ENCODE data around the gene KLHL36.
"Not testable (repeated sequence)": the region's sequence is repeated elsewhere in the genome, so short reads cannot be mapped to it uniquely, and the experiment has no call there.

The KLHL36 gene

DNA sequence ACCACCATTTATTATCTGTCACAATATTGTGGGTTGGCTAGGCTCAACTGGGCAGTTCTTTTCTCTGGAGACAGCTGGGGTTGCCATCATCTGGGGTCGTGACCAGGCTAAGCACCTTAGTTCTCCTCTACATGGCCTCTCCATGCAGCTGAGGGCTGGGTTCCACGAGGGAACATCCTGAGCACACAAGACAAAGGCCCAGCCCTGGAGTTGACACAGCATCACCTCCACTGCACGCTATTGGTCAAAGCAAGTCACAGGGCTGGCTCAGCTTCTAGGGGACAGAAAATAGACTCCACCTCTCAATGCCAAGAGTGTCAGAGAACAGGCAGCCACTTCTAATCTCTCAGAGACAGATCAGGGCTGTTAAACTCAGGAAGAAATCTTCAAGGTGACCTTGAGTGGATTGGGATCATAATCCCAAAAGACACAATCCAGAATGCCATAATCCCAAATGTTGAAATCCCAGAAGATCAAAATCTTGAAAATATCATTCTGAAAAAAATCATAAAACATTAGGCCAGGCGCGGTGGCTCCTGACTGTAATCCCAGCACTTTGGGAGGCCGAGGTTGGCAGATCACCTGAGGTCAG, 38.5 kb downstream of the KLHL36 start:
- H3K4me3 ChIP-seq (ENCODE audit: low read depth, low read length) = no peak overlapping the region
- TF ChIP-seq, protein P1, sequence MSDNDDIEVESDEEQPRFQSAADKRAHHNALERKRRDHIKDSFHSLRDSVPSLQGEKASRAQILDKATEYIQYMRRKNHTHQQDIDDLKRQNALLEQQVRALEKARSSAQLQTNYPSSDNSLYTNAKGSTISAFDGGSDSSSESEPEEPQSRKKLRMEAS (IDR thresholded peaks at IDR 0.05; ENCODE audit: low read depth, low read length) = 0 out of 2 replicates have a peak, but pooled peaks have one; percentile 3
- no peak for TF ChIP-seq POLR2A (IDR thresholded peaks at IDR 0.05; ENCODE audit: extremely low read depth, insufficient read length)
- peak; percentile 28 for DNase-seq (ENCODE audit: low read depth)

DNA sequence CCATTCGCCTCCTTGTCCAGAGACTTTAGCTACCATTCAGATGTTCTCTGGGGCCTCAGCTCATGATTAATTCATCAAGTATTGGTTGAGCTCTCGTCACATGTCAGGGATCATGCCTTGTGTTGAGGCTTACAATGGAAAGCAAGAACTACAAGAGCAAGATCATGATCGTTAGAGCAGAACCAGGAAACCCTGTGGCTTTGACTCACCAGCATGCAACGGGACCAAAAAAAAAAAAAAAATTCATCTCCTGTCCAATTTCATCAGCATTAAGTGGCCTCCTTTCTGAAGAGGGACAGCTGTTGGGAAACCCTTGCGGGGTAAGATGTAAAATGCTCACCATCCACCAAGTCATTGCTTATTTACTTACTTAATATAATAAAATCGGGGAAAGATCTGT, 39.4 kb downstream of the KLHL36 start:
- no peak overlapping the region for H3K4me3 ChIP-seq (ENCODE audit: low read depth, low read length)
- peak; percentile 68 for DNase-seq (ENCODE audit: low read depth)
- TF ChIP-seq, protein P1 (IDR thresholded peaks at IDR 0.05; ENCODE audit: low read depth, low read length) = 0 out of 2 replicates have a peak, but pooled peaks have one; percentile 31
- no peak for TF ChIP-seq POLR2A (IDR thresholded peaks at IDR 0.05; ENCODE audit: extremely low read depth, insufficient read length)

DNA sequence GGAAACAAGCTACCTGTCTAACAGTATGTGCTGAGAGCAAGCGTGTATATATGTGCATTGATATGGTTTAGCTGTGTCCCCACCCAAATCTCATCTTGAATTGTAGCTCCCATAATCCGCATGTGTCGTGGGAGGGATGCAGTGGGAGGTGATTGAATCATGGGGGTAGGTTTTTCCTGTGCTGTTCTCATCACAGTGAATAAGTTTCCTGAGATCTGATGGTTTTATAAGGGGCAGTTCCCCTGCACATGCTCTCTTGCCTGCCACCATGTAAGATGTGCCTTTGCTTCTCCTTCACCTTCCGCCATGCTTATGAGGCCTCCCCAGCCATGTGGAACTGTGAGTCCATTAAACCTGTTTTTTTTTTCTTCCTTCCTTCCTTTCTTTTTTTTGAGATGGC, 39.9 kb downstream of the KLHL36 start:
- DNase-seq (ENCODE audit: low read depth); H3K4me3 ChIP-seq (ENCODE audit: low read depth, low read length): not testable (repeated sequence)

DNA sequence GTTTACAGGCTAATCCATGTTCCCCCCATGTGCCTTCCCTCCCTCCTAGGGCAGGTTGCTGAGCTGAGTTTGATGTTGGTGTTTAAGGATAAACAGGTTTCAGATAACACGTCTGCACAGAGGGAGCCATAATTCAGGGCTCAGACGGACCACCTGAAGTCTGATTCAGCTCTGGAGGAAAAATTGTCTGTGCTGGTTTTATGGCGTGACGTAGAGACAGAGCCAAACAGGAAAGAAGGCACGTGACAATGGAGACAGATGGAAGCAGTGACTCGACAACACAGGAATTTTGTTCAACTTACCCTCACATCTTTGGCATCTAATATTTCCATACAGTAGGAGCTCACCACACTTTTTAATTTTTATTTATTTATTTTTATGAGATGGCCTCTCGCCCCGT, 40.8 kb downstream of the KLHL36 start:
- TF ChIP-seq, protein P2, sequence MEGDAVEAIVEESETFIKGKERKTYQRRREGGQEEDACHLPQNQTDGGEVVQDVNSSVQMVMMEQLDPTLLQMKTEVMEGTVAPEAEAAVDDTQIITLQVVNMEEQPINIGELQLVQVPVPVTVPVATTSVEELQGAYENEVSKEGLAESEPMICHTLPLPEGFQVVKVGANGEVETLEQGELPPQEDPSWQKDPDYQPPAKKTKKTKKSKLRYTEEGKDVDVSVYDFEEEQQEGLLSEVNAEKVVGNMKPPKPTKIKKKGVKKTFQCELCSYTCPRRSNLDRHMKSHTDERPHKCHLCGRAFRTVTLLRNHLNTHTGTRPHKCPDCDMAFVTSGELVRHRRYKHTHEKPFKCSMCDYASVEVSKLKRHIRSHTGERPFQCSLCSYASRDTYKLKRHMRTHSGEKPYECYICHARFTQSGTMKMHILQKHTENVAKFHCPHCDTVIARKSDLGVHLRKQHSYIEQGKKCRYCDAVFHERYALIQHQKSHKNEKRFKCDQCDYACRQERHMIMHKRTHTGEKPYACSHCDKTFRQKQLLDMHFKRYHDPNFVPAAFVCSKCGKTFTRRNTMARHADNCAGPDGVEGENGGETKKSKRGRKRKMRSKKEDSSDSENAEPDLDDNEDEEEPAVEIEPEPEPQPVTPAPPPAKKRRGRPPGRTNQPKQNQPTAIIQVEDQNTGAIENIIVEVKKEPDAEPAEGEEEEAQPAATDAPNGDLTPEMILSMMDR (IDR thresholded peaks at IDR 0.05; ENCODE audit: low read depth, low read length) = no peak
- TF ChIP-seq, protein P1 (IDR thresholded peaks at IDR 0.05; ENCODE audit: low read depth, low read length) = no peak
- no peak for TF ChIP-seq MYC (IDR thresholded peaks at IDR 0.05; ENCODE audit: low read depth, low read length)
- TF ChIP-seq POLR2A (IDR thresholded peaks at IDR 0.05; ENCODE audit: extremely low read depth, insufficient read length) = no peak
- DNase-seq (ENCODE audit: low read depth) = no peak
- H3K4me3 ChIP-seq (ENCODE audit: low read depth, low read length) = no peak overlapping the region

DNA sequence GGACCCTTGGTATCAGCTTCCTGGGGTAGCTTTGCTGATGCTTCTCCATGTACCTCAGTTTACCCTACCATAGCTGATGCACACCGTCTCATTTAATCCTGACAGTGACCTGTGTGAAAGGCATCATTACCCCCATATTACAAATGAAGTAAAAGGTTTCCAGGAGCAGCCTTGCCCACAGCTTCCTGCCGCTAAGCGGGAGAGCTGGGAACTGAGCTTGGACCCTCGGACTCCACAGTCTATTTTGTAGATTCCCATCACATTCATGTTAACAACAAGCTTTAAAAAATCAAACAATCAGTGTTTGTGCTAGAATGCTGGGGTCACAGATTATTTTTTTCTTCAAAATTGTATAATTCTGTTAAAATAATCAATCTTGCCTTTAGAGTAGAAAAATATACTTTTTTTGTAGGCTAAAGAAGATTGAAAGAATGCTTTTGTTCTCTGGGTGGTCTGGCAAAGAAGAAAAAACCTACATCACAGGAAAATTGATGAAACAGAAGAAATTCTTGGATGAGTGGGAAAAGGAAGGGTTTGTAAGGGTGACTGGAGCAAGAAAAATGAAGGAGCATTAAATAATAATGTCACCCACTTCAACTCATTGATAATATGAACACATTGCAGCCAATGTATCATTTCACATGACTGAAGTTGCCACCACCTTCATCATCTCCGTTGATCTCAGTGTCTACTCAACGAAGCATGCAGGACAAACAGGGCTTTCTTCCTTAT, 41.9 kb downstream of the KLHL36 start:
- TF ChIP-seq, protein P1 (IDR thresholded peaks at IDR 0.05; ENCODE audit: low read depth, low read length) = no peak
- TF ChIP-seq POLR2A (IDR thresholded peaks at IDR 0.05; ENCODE audit: extremely low read depth, insufficient read length) (no peak), MYC (IDR thresholded peaks at IDR 0.05; ENCODE audit: low read depth, low read length) (no peak)
- TF ChIP-seq, protein P2 (IDR thresholded peaks at IDR 0.05; ENCODE audit: low read depth, low read length) = no peak
- DNase-seq (ENCODE audit: low read depth) = no peak
- no peak overlapping the region for H3K4me3 ChIP-seq (ENCODE audit: low read depth, low read length)

DNA sequence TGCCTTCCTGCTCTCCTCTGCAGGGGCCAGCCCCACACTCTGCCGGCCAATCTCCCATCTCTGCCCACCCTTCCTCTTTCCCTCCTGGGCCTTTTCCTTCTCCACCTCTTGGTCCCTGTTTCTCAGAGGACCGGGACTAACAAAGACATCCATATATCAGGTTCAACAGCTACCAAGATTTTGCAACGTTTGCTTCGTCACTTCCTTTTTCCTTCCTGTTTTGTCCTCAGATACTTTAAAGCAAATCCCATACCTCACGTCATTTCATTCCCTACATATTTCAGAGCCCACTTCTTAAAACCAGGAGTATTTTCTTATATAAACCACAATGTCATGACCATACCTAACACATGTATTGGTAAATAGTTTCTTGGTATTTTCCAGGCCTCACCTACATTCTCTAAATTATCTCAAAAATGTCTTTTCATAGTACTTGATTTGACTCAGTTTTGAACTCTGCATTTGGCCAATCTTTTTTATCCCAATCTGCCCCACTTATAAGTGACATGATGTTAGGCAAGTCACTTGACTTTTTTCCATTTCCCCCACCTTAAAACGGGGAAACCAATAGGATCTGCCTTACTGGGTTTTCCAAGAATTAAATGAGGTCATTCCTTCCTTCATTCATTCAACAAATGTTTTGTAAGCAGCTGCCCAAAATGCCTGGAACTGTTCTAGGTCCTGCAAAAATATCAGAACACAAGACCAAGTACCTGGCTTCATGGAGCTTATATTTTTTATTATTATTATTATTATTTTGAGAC, 44.3 kb downstream of the KLHL36 start:
- peak; percentile 65 for DNase-seq (ENCODE audit: low read depth)
- H3K4me3 ChIP-seq (ENCODE audit: low read depth, low read length) = no peak overlapping the region
- TF ChIP-seq MYC (IDR thresholded peaks at IDR 0.05; ENCODE audit: low read depth, low read length) (no peak), POLR2A (IDR thresholded peaks at IDR 0.05; ENCODE audit: extremely low read depth, insufficient read length) (no peak)
- TF ChIP-seq, protein P1 (IDR thresholded peaks at IDR 0.05; ENCODE audit: low read depth, low read length) = no peak
- TF ChIP-seq, protein P2 (IDR thresholded peaks at IDR 0.05; ENCODE audit: low read depth, low read length) = no peak

DNA sequence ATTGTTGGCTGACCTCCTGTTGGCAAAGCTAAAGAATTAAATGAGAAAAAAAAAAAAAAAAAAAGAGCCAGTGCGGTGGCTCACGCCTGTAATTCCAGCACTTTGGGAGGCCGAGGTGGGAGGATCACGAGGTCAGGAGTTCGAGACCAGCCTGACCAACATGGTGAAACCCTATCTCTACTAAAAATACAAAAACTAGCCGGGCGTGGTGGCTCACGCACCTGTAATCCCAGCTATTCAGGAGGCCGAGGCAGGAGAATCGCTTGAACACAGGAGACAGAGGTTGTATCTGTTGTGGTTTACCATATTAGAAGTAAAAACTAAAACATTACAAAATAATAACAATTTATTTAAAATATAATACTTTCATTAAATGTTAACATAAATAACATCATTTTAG, 45.6 kb downstream of the KLHL36 start:
- not testable (repeated sequence) for DNase-seq (ENCODE audit: low read depth); H3K4me3 ChIP-seq (ENCODE audit: low read depth, low read length)

Data from NB4 (cell line).